GM18517 (cell line): ENCODE measurements around the gene CPA2.
"Not testable (repeated sequence)": the region's sequence is repeated elsewhere in the genome, so short reads cannot be mapped to it uniquely, and the experiment has no call there.

Source experiments
- ATAC-seq: cut with Tn5 transposase; IDR thresholded peaks from one replicate; pipeline ENCODE4 v1.9.1; 2021; ENCODE audit warnings: mild to moderate bottlenecking, moderate library complexity; ENCODE audit not compliant: unreplicated experiment

Gene CPA2

GRCh38 chr7:130249626-130250025, 17.0 kb upstream of the CPA2 start:
- ATAC-seq = not testable (repeated sequence)

DNA sequence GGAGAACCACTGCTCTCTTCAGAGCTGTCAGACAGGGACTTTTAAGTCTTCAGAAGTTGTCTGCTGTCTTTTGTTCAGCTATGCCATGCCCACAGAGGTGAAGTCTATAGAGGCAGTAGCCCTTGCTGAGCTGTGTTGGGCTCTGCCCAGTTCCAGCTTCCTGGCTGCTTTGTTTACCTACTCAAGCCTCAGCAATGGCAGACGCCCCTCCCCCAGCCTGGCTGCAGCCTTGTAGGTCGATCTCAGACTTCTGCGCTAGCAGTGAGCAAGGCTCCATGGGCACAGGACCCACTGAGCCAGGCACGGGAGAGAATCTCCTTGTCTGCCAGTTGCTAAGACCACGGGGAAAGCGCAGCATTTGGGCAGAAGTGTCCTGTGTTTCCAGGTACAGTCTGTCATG, 12.1 kb upstream of the CPA2 start:
- no peak for ATAC-seq

- ATAC-seq = no peak
Observed at GRCh38 chr7:130256704-130257103, 10.0 kb upstream of the CPA2 start.

DNA sequence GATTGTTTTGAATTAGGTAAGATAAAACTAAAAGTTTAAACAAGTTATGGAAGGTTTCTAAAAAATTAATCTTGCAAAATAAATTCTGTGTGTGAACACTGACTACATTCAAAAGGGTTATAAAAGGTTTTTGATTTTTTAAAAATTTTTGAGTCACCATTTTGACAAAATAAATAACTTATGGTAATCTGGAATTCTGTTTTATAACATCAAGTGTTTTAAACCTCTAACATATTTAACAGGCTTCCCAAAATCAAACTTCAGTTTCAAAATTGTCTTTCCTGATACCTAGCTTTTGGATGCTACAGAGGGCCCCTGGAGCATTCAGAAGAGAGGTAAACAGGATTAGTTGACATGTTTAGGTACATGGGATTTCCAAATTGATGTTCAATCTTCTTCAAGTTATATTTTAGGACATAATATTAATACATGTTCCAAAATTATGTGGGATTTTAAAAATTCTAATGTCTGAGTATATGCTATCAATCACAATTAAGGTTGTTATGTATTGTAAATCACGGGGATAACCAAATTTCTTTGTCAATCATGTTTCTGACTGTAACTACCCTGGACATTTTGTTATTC, 8.1 kb upstream of the CPA2 start:
- no peak for ATAC-seq

- ATAC-seq = no peak
Observed at GRCh38 chr7:130262448-130262847, 4.2 kb upstream of the CPA2 start.

- ATAC-seq = no peak
Observed at GRCh38 chr7:130263130-130263529, 3.5 kb upstream of the CPA2 start.

DNA sequence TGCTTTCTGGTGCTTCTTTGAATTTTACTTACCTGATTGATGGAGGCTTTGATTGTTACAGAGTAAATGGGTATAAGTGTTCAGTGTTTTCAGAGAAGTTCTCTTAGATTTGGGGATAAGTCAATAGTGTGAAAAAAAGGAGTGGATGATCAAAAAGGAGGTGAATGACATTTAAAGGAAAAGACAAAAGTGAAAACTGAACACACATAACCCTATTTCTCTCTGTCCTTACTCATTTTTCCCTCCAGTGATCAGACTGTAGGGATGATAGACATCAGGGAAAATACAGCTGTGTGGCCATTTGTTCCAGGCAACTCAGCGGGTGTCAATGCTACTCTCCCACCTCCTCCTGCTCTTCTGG, 278 bp downstream of the CPA2 start:
- ATAC-seq = no peak

- ATAC-seq = no peak
Observed at GRCh38 chr7:130268463-130269317, 2.0 kb downstream of the CPA2 start.

GRCh38 chr7:130269318-130269694, 2.6 kb downstream of the CPA2 start:
- ATAC-seq = no peak

GRCh38 chr7:130270947-130271800, 4.5 kb downstream of the CPA2 start:
- no peak for ATAC-seq

- ATAC-seq = no peak
Observed at GRCh38 chr7:130272381-130273080, 5.9 kb downstream of the CPA2 start.

DNA sequence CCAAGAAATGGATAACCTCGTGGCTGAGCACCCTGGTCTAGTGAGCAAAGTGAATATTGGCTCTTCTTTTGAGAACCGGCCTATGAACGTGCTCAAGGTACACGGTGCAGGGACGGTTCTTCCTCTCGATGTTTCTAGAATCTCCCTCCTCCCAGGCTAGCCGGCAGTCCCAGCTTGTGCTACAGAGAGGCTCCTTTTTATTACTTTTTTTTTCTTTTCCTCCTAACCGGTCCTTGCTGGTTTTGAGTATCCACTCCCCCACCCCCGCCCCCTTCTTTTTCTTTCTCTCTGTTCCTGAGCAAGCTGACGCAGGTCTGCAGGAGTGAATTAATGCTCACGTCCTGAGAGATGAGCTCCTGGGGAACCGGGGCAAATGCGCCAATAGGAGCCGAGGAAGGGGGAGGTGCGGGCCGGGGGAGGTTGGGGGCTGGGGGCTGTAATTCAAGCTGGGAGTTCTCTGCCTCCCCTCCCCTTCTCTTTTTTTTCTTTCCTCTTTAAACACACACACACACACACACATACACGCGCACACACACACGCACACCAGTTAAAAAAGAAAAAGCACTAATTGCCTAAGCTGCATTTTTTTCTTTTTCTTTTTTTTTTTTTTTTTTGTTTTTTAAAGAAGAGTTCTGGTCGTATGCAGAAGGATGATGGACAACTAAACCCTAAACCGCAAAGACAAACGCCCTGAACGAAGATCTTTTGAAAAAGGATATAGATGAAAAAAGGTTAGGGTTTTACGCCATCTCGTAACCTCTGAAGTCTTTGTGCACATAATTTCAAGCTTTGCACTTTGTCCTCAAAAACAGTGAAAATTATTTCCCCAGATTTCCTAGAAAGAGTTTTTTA, 6.6 kb downstream of the CPA2 start:
- ATAC-seq = no peak

- no peak for ATAC-seq
Observed at GRCh38 chr7:130273933-130274255, 7.2 kb downstream of the CPA2 start.

- ATAC-seq = no peak
Observed at GRCh38 chr7:130274296-130274695, 7.6 kb downstream of the CPA2 start.

- no peak for ATAC-seq
Observed at GRCh38 chr7:130274983-130275591, 8.4 kb downstream of the CPA2 start.

DNA sequence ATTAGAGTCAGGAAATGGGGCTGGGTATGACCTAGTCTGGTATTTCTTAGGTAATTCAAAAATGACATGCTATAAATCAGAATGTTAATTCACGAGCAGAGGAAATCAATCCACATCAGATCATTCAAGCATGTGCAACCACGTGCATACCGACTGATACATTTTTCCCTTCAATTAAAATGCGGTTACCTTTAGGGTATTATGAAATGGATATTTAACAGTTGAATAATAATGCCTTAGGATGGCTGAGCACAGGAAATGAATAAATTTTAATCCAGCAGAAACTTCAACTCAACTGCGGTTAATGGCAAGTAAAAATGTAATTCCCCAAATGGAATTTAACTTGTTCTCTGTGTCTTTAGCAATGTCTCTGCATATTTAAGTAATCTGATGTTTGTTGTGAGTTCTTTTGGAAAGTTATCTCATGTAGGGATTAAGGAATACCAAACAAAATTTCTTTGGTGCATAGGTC, 9.2 kb downstream of the CPA2 start:
- ATAC-seq = no peak

DNA sequence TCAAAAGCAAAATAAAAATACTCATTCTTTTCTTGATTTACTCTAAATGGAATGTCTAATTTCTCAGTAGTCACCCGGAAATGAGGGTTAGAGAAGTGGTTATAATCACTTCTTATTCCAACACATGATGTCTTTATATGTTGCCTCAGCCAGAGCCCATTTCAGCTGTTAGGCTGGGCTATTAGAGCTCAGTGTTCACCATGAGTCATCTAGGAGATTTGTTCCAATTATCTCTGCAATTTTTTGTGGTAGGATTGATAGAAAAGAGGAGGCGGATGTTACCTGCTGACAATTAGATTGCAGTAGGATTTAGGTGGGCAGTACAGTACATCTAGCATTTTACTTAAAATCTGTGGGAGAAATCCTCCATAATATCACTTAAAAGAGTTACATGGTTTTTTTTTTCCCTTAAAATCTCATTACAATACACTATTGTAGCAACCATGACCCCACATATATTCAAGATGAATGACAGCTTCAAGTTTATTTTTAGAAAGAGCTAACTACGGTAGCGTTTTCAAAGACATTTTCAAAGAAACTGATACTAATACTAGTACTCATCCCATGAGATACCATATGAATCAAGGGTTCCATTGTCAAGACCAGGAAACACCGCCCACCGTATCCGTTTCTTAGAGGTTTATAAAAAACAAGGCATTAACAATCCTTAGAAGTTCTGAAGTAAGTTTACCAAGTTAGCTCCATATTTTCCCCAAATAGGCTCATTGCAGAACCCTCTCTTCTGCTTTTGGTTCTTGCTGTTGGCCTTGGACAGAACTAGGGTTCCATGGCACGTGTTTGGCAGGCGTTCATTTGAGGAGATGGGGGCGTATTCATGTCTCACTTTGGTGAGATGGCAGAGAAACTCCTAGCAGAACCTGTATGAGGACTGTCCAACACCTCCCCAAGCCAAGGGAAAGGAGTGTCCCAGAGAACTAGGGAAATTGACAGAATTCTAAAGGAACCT, 10.4 kb downstream of the CPA2 start:
- no peak for ATAC-seq

DNA sequence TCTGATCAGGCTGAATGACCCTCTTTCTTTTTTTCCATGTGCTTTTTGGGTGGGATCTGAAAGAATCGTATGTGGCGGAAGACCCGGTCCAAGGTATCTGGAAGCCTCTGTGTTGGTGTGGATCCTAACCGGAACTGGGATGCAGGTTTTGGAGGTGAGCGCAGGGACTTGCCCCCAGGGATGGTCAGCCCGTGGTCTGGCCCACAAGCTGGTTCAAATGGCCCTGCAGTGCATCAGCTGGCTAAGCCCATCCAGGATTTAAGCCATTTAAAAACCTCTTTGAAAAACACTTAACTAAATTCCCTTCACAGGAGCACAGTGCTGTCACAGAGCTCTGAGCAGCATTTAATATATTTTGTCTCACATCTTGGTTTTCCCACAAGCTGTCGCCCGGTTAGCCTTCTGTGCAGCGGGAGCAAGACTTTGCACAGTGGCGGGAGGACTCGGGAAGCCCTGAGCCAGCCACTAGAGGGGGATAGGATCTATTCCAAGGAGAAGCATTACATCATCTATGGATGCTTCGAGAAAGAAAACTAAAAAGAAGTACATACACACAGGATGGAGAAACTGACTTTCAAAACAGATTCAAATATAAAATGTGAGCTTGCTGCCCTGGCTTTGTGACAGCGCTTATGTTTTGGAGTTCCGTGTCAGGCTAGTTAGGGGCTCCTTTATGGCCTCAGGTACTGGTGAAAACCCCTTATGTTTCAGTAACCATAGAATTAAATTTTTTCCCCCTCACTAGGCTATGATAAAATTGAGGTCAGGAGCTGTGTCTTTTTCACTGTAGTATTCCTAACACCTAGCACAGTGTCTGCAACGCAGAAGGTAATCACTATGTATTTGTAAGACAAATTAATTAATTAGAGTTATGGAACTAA, 11.3 kb downstream of the CPA2 start:
- ATAC-seq = no peak
